Renal cortex interstitium (tissue), 11 donors: ENCODE results near the gene CNTN5. TPM values are rescaled to one million over a fixed set of nuclear protein-coding genes. Genes with fewer than 3 reads are reported as not detected.
"Not testable (repeated sequence)": the region's sequence is repeated elsewhere in the genome, so short reads cannot be mapped to it uniquely, and the experiment has no call there.

ENCODE experiments used
- DNase-seq, 11 donors: peaks; one replicate each; pipeline ENCODE4 v3.0.0-alpha.2; 2013; ENCODE audit warnings: low read depth in 9 of 11, low spot score in 4 of 11; ENCODE audit errors: extremely low read depth in 1 of 11
- polyA plus RNA-seq, 3 donors: library from polyadenylated mRNA; unstranded; fragments of 120-200 nt; gene quantifications; one replicate each; pipeline ENCODE4 v1.2.1, GENCODE V29; 2013; ENCODE audit not compliant: insufficient read length in 3 of 3

CNTN5 gene
- polyA plus RNA-seq, 3 donors: 19.5 to 24.5 (median 20.4) TPM

DNA sequence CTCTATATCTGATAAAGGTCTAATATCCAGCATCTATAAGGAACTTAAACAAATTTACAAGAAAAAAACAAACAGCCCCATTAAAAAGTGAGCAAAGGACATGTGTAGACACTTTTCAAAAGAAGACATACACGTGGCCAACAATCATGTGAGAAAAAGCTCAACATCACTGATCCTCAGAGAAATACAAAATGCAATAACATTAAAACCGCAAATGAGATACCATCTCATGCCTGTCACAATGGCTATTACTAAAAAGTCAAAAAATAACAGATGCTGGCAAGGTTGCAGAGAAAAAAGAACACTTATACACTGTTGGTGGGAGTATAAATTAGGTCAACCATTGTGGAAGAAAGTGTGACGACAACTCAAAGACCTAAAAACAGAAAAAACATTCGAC is 1253.7 kb downstream of the CNTN5 start:
- not testable (repeated sequence) for DNase-seq

- no peak for DNase-seq
These were observed 1274.0 kb downstream of the CNTN5 start for GRCh38 chr11:100294748-100295147.

DNA sequence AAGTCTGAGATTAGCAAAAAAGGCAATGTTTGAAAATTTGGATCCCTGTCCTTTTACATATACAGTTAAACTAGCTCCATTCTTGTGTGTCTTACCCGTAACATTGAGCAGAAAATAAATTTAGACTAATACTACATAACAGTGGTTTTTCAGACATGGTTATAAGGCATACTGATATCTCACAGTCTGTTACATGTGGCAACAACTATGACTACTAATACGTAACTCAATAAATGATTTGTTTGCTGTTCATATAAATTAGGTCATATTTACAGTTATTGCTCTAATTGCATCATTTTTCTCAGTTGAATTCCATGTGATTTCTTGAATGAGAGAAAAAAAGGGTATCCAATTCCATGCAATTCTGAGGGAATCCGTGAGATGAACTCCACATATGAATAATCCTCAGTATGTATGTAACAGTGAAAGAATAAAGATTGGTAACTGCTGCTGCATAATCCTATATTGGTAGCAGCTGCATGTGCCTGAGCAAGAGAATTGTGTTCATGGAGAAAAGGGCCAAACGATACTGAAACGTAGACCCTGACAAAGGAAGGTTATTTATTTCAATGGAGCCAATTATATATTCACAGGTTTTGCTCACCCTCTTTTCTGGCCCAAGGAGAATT is 1275.4 kb downstream of the CNTN5 start:
- no peak for DNase-seq

GRCh38 chr11:100297516-100297915 is 1276.8 kb downstream of the CNTN5 start:
- DNase-seq: no peak

GRCh38 chr11:100302824-100303223 is 1282.1 kb downstream of the CNTN5 start:
- DNase-seq: no peak

GRCh38 chr11:100303897-100304296 is 1283.1 kb downstream of the CNTN5 start:
- DNase-seq: no peak

GRCh38 chr11:100308202-100308601 is 1287.5 kb downstream of the CNTN5 start:
- DNase-seq: no peak

- no peak for DNase-seq
These were observed 1295.2 kb downstream of the CNTN5 start for GRCh38 chr11:100315946-100316345.

GRCh38 chr11:100316952-100317351 is 1296.2 kb downstream of the CNTN5 start:
- DNase-seq: peak in 1 of 11 donors; percentile 1

GRCh38 chr11:100319691-100320090 is 1298.9 kb downstream of the CNTN5 start:
- no peak for DNase-seq

- DNase-seq: no peak
These were observed 1308.0 kb downstream of the CNTN5 start for GRCh38 chr11:100328626-100329340.

GRCh38 chr11:100329352-100329751 is 1308.6 kb downstream of the CNTN5 start:
- DNase-seq: no peak

GRCh38 chr11:100336873-100337272 is 1316.1 kb downstream of the CNTN5 start:
- DNase-seq: no peak

DNA sequence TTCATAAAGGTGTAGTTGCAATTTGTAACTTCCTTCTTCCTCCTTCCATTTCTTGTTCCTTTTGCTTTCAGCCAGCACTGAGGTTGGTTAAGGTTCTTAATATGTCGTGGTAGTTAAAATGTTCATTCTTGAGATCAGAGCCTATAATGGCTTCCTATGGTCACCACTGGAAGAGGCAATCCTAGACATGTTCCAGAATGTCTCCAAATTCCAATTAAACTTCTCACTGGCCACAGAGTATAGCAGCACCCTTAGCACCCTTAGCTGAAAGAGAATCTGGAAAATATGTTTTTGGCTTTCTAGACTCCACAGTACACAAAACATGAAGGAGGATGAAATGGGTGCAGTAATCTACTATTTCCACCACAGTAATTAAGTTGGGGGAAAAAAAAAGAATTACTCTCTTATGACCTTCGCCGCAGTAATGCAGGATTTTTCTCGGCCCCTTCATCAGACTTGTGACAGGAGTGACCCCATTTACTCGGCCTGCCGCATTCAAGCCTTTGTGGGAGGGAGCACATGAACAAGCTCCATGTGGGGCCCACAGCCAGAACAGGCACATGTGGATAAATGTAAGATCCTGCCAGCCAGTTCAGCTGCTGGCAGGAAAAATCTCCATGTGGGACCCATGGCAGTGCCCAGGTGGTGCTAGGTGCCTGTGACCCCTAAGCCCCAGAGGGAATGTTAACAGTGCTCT is 1317.5 kb downstream of the CNTN5 start:
- DNase-seq: no peak

DNA sequence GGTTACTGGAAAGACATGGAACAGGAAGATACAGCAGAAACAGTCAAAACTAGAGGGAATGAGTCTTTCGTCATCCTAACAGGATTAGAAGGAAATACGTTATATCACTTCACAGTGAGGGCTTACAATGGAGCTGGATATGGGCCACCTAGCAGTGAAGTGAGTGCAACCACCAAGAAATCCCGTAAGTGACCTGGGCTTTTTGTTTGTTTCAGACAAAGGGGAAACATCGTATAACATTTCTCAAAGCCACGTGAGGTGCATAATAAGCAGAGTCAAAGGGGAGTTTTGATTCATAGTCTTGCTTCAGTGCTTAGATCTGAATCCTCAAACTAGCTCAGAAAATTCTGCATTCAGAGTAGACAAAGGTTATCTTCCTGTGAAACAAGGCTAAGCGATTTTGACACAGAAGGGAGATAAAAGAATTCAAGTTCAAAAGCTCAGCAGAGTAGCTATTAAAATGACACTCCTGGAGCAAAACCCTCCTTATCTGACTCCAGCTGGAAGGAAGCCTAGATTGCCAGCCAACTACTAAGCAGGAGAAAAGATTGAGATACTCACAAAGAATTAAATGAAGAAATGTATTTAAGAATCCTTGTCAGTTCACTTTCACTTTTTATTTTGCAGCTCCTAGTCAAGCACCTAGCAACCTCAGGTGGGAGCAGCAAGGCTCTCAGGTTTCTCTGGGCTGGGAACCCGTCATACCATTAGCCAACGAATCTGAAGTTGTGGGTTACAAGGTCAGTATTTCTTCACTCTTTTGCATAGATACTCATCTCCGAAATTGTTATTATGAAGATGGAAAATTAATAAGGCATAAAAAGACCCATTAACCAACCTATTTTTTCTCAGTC is 1319.9 kb downstream of the CNTN5 start:
- peak in 3 of 11 donors; percentile 2 to 11 (median 8) for DNase-seq

DNA sequence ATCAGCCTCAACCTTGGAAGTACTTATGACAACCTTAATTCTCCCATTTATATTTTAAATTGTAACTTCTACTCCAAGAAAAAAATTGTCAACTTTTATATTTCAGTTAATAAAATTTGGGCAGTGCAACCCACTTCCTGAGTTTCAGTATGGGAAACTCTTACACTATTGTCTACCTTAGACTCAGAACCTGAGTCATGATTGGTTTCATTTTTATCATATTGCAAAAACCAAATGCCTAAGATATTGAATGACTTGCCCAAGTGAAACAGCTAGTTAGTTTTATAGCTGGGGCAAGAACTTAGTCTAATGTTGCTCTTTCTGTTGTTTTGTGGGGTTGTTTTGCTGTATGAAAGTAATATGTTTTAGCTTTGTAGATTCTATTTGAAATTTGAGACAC is 1332.3 kb downstream of the CNTN5 start:
- DNase-seq: no peak

GRCh38 chr11:100354736-100355135 is 1334.0 kb downstream of the CNTN5 start:
- no peak for DNase-seq

DNA sequence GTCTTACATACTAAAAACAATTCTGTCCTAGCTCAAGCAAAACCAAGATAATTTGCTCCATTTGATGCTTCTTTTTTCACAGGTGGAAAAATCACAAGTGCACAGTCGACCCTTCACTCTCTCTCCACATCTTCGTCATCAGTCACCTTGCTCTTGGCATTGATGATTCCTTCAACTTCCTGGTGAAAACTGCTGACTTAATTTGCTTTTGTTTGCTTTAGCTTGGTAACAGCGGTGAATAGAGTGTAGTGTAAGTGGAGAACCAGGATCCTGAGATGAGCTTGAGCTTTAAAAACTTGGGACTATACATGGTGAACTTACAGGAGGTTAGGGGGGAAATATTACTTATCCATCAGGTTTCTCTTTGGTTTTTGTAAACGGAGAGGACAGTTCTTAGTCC is 1335.3 kb downstream of the CNTN5 start:
- no peak for DNase-seq

DNA sequence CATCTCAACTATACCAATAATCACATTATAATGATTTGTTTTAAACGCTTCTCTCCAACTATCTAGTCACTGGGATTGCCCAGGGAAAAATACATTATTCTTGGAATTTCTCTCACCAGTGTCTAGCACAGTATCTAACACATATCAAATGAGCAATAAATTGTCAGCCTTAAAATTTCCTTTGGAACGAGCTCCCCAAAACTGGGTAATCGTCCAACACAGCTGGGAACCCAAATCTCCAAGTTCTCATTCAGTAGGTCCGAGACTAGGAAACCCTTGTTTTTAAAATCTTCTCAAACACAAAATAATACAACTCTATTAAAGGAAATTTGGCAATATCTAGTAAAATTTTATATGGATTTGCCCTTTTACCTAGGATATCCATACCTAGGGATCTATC is 1338.5 kb downstream of the CNTN5 start:
- DNase-seq: no peak
